Upper lobe of right lung (tissue), 1 donor: ENCODE measurements around the gene LBR. TPM values are rescaled to one million over a fixed set of nuclear protein-coding genes. Genes with fewer than 3 reads are reported as not detected.

Source experiments
- ATAC-seq: fragments of 200-7000 bp; cut with Tn5 transposase; one replicate; pipeline ENCODE4 v1.9.1; 2020; ENCODE audit warnings: mild to moderate bottlenecking, moderate library complexity
- DNase-seq: peaks from one replicate; pipeline ENCODE4 v3.0.0-alpha.2; 2020
- H3K27ac ChIP-seq: fragments of 200-600 bp; one replicate; pipeline ENCODE4 v1.8.0; 2022
- H3K27me3 ChIP-seq: fragments of 200-600 bp; one replicate; pipeline ENCODE4 v1.8.0; 2022; ENCODE audit warnings: mild to moderate bottlenecking
- H3K36me3 ChIP-seq: fragments of 200-600 bp; one replicate; pipeline ENCODE4 v1.8.0; 2022
- H3K4me1 ChIP-seq: fragments of 200-600 bp; one replicate; pipeline ENCODE4 v1.8.0; 2022
- H3K4me3 ChIP-seq: fragments of 200-600 bp; one replicate; pipeline ENCODE4 v1.8.0; 2022; ENCODE audit warnings: mild to moderate bottlenecking
- H3K9me3 ChIP-seq: fragments of 200-600 bp; one replicate; pipeline ENCODE4 v1.8.0; 2022
- CTCF ChIP-seq: fragments of 200-600 bp; IDR thresholded peaks from one replicate; pipeline ENCODE4 v1.8.0; 2022; ENCODE audit warnings: antibody characterized with exemption
- intact Hi-C: fragments of 100-400 bp; cut with DNase I; formaldehyde crosslinking; loops from one replicate; pipeline ENCODE4 v1.11.0; 2022
- long read RNA-seq: library from polyadenylated mRNA; unstranded; transcript quantifications from one replicate; pipeline ENCODE4 v2.0.0, GENCODE V29; 2021
- total RNA-seq: library from RNA; stranded (reverse); fragmentation: NEBNext Ultra II Directional; extraction: Animal tissue kit (Norgen Biotek cat#: 25700); gene quantifications from one replicate; pipeline ENCODE4 v1.2.1, GENCODE V29; 2021
- donor health status: DM: no; HTN: yes; CAD: no; lungs with severe emphysema.

The LBR gene
- total RNA-seq = 55.2 TPM
- long read RNA-seq, transcript LBR-201 (14 exons, 3,745 nt) = major isoform, 81 of 111 reads
- long read RNA-seq, partial matches to known transcripts = 14 of 111 reads
- long read RNA-seq, other reads (novel, unspliced or antisense) = 16 of 111 reads

DNA sequence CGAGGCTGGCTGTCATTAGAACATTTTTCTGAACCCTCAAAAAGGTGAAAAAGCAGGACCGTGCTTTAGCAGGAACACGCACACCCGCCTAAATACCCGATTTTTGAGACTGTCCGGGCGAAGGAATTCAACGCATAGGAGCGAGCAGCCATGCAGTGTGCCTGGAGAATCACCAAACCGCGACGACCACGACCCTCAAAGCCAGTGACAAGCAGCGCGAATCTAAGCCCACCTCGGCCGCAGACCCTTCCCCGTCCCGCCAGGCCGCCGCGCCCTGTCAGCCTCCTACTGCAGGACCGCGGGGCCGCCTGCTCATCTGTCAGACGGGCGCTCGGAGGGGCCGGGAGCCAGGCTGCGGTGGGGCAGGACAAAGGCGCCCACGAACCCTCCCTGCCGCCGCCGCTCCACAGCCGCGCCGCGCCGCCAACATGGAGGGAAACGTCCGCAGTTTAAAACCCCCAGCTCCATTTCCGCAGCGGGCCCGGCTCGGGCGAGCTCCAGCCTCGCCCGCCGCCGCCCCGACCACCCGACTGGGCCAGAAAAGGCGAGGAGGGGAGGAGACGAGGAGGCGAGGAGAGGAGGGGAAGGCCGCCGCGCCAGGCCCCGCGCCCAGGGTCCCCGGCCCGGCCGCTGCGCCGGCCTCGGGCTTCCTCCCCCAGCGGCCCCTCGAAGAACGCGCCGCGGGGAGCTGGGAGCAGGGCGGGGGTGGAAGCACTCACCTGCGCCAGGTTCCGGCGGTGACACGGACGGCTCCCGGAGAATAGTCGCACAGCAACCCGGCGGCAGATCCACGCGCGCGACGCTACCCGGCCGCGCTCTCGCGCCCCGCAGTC is at the start of gene LBR:
Gene LBR (minus strand): TSS at position 804 of the 833 bp plus-strand sequence. CDS start 3,963 bp downstream, outside the sequence.
- Histone ChIP-seq H3K36me3 (no peaks in the 10 kb centered on the region), H3K4me1 (peaks cover 33% of the 10 kb centered on the region), H3K9me3 (no peaks in the 10 kb centered on the region), H3K4me3 (peak within 1 kb of the TSS; percentile 84), H3K27me3 (no peaks in the 10 kb centered on the region), H3K27ac (peak within 1 kb of the TSS; percentile 88)
- DNase-seq (peak; percentile 75), ATAC-seq (peak; percentile 29)
- intact Hi-C loops = no loop called here
- no peak for TF ChIP-seq CTCF

DNA sequence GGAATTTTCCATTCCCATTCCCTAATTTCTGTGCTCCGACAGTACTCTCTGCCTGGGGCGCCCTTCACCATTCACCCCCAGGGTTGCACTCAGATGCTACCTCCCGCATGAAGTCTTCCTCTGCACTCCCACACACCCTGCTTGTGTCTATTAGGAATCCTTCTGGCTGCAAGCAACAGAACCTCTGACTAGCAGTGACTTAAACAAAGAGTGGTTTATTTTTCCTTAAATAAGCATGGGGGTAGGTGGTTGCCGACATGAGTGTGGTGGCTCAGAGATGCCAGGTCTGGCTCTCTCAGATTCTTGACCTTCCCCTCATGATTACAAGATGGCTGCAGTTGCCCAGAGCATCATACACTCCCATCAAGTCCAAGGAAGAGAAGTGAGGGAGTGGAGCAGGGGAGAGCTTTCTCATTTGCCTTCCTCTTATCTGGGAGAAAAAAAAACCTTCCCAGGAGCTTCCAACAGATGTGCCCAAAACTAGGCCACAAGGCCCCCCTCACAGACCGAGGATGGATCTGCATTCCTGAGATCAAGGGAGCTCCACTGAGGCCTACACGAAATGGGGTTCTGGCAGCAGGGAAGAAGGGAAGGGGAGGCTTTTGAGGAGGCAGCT is 49.6 kb upstream of the LBR start:
- intact Hi-C loops = loop anchor here (5.0 kb wide), 1 partner anchor 435 kb away; no protein-coding TSS in a partner anchor
- H3K36me3 ChIP-seq = no peaks in the 10 kb centered on the region
- H3K4me1 ChIP-seq = no peaks in the 10 kb centered on the region
- no peak overlapping the region for H3K27ac ChIP-seq
- no peaks in the 10 kb centered on the region for H3K9me3 ChIP-seq
- no peak for DNase-seq
- H3K27me3 ChIP-seq = no peaks in the 10 kb centered on the region
- TF ChIP-seq CTCF = no peak
- no peak for ATAC-seq
- H3K4me3 ChIP-seq = no peak overlapping the region

DNA sequence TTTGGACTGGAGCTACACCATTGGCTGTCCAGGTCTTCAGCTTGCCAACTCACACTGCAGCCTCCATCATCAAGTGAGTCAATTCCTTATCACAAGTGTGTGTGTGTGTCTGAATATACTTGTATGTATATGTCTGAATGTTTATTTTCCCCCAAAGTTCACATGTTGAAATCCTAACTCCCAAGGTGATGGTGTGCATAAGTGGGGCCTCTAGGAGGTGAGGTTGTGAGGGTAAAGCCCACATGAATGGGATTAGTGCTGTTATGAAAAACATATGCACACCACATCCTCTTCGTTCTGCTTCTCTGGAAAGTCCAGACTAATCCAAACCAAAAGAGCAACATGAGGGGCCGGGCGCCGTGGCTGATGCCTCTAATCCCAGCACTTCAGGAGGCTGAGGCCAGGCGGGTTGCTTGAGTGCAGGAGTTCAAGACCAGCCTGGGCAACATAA is 48.7 kb upstream of the LBR start:
- peak; percentile 25 for DNase-seq
- no peaks in the 10 kb centered on the region for H3K9me3 ChIP-seq
- intact Hi-C loops = loop anchor here (5.0 kb wide), 1 partner anchor 436 kb away; no protein-coding TSS in a partner anchor
- H3K27ac ChIP-seq = no peak overlapping the region
- H3K27me3 ChIP-seq = no peaks in the 10 kb centered on the region
- no peaks in the 10 kb centered on the region for H3K36me3 ChIP-seq
- TF ChIP-seq CTCF = no peak
- H3K4me3 ChIP-seq = no peak overlapping the region
- no peaks in the 10 kb centered on the region for H3K4me1 ChIP-seq
- ATAC-seq = no peak

GRCh38 chr1:225476100-225476511 is 48.3 kb upstream of the LBR start:
- ATAC-seq (no peak), DNase-seq (peak; percentile 16)
- no peaks in the 10 kb centered on the region for H3K36me3 ChIP-seq
- no peak overlapping the region for H3K4me3 ChIP-seq
- no peaks in the 10 kb centered on the region for H3K9me3 ChIP-seq
- no peaks in the 10 kb centered on the region for H3K27me3 ChIP-seq
- H3K27ac ChIP-seq = no peak overlapping the region
- TF ChIP-seq CTCF = no peak
- no peaks in the 10 kb centered on the region for H3K4me1 ChIP-seq
- intact Hi-C loops = loop anchor here (5.0 kb wide), 1 partner anchor 436 kb away; no protein-coding TSS in a partner anchor

GRCh38 chr1:225474986-225475820 is 47.4 kb upstream of the LBR start:
- Histone ChIP-seq H3K4me3 (no peak overlapping the region), H3K27me3 (no peaks in the 10 kb centered on the region), H3K27ac (no peak overlapping the region), H3K9me3 (no peaks in the 10 kb centered on the region), H3K36me3 (no peaks in the 10 kb centered on the region), H3K4me1 (no peaks in the 10 kb centered on the region)
- peak; percentile 85 for DNase-seq
- ATAC-seq = peak; percentile 99
- intact Hi-C loops = loop anchor here (5.0 kb wide), 2 partner anchors 437 to 502 kb away; no protein-coding TSS in a partner anchor
- peak; percentile 100 for TF ChIP-seq CTCF
